MM.1S (cell line): ENCODE results near the gene KRTAP21-3.

Source experiments
- DNase-seq: peaks from one replicate; pipeline ENCODE4 v3.0.0-alpha.2; 2015
- H2AFZ ChIP-seq: fragments of 300-600 bp; sonication (generic); 2 replicates; pipeline ENCODE4 v1.6.0; 2016; ENCODE audit warnings: antibody characterized with exemption, low read length
- H3F3A ChIP-seq: fragments of 300-600 bp; sonication (generic); 2 replicates; pipeline ENCODE4 v1.6.1; 2016; ENCODE audit warnings: mild to moderate bottlenecking, antibody characterized with exemption, low read length, moderate library complexity, mixed read lengths; ENCODE audit not compliant: insufficient read depth
- H3K27ac ChIP-seq: fragments of 300-600 bp; sonication (generic); 2 replicates; pipeline ENCODE4 v1.5.1; 2016; ENCODE audit warnings: mild to moderate bottlenecking, low read length
- H3K27me3 ChIP-seq: fragments of 300-600 bp; sonication (generic); replicated peaks from 2 replicates; pipeline ENCODE4 v1.6.0; 2016; ENCODE audit warnings: low read length; ENCODE audit not compliant: insufficient read depth
- H3K36me3 ChIP-seq: fragments of 300-600 bp; sonication (generic); replicated peaks from 2 replicates; pipeline ENCODE4 v1.6.1; 2016; ENCODE audit warnings: mild to moderate bottlenecking, low read length, mixed read lengths; ENCODE audit not compliant: insufficient read depth
- H3K4me1 ChIP-seq: fragments of 300-600 bp; sonication (generic); 2 replicates; pipeline ENCODE4 v1.6.1; 2016; ENCODE audit warnings: low read length, mixed read lengths
- H3K4me2 ChIP-seq: fragments of 300-600 bp; sonication (generic); 2 replicates; pipeline ENCODE4 v1.6.0; 2016; ENCODE audit warnings: low read depth, low read length
- H3K4me3 ChIP-seq: fragments of 300-600 bp; sonication (generic); 2 replicates; pipeline ENCODE4 v1.5.1; 2016; ENCODE audit warnings: low read length, mixed read lengths
- H3K79me2 ChIP-seq: fragments of 300-600 bp; sonication (generic); 2 replicates; pipeline ENCODE4 v1.6.1; 2016; ENCODE audit warnings: mixed run types, low read length, mixed read lengths
- H3K9ac ChIP-seq: fragments of 300-600 bp; sonication (generic); 2 replicates; pipeline ENCODE4 v1.6.1; 2016; ENCODE audit warnings: low read length, mixed read lengths
- H3K9me2 ChIP-seq: fragments of 300-600 bp; sonication (generic); replicated peaks from 2 replicates; pipeline ENCODE4 v1.6.1; 2016; ENCODE audit warnings: mild to moderate bottlenecking, low read length, mixed read lengths; ENCODE audit not compliant: insufficient read depth
- H3K9me3 ChIP-seq: fragments of 300-600 bp; sonication (generic); replicated peaks from 2 replicates; pipeline ENCODE4 v1.6.1; 2016; ENCODE audit warnings: mild to moderate bottlenecking, low read length, mixed read lengths; ENCODE audit not compliant: insufficient read depth
- H4K20me1 ChIP-seq: fragments of 300-600 bp; sonication (generic); 2 replicates; pipeline ENCODE4 v1.6.1; 2016; ENCODE audit warnings: mild to moderate bottlenecking, low read length, moderate library complexity, mixed read lengths; ENCODE audit not compliant: insufficient read depth
- EZH2 ChIP-seq: fragments of 300-600 bp; sonication (generic); optimal IDR thresholded peaks from 2 replicates; pipeline ENCODE3; 2017; ENCODE audit warnings: low read depth, mild to moderate bottlenecking, antibody characterized with exemption, low read length, mixed read lengths
- EZH2phosphoT487 ChIP-seq: fragments of 300-600 bp; sonication (generic); IDR thresholded peaks from 2 replicates; pipeline ENCODE4 v1.6.1; 2018; ENCODE audit warnings: antibody characterized with exemption, low read length
- TF ChIP-seq, protein P1 (sequence below): fragments of 300-600 bp; sonication (generic); IDR thresholded peaks from 2 replicates; pipeline ENCODE4 v1.5.1; 2016; ENCODE audit warnings: antibody characterized with exemption, low read length, mixed read lengths

The KRTAP21-3 gene

GRCh38 chr21:30674312-30674711 is 44.3 kb downstream of the KRTAP21-3 start:
- Histone ChIP-seq H3K27me3 (no peaks in the 10 kb centered on the region), H4K20me1 (no peaks in the 10 kb centered on the region), H3K9me3 (no peaks in the 10 kb centered on the region), H2AFZ (no peak overlapping the region), H3F3A (no peaks in the 10 kb centered on the region), H3K36me3 (no peaks in the 10 kb centered on the region), H3K79me2 (no peaks in the 10 kb centered on the region), H3K9ac (no peak overlapping the region), H3K4me2 (no peak overlapping the region), H3K27ac (no peak overlapping the region), H3K4me1 (no peaks in the 10 kb centered on the region), H3K4me3 (no peak overlapping the region), H3K9me2 (no peaks in the 10 kb centered on the region)
- TF ChIP-seq, protein P1, sequence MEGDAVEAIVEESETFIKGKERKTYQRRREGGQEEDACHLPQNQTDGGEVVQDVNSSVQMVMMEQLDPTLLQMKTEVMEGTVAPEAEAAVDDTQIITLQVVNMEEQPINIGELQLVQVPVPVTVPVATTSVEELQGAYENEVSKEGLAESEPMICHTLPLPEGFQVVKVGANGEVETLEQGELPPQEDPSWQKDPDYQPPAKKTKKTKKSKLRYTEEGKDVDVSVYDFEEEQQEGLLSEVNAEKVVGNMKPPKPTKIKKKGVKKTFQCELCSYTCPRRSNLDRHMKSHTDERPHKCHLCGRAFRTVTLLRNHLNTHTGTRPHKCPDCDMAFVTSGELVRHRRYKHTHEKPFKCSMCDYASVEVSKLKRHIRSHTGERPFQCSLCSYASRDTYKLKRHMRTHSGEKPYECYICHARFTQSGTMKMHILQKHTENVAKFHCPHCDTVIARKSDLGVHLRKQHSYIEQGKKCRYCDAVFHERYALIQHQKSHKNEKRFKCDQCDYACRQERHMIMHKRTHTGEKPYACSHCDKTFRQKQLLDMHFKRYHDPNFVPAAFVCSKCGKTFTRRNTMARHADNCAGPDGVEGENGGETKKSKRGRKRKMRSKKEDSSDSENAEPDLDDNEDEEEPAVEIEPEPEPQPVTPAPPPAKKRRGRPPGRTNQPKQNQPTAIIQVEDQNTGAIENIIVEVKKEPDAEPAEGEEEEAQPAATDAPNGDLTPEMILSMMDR, result no peak
- TF ChIP-seq EZH2 (no peak), EZH2phosphoT487 (no peak)
- no peak for DNase-seq

DNA sequence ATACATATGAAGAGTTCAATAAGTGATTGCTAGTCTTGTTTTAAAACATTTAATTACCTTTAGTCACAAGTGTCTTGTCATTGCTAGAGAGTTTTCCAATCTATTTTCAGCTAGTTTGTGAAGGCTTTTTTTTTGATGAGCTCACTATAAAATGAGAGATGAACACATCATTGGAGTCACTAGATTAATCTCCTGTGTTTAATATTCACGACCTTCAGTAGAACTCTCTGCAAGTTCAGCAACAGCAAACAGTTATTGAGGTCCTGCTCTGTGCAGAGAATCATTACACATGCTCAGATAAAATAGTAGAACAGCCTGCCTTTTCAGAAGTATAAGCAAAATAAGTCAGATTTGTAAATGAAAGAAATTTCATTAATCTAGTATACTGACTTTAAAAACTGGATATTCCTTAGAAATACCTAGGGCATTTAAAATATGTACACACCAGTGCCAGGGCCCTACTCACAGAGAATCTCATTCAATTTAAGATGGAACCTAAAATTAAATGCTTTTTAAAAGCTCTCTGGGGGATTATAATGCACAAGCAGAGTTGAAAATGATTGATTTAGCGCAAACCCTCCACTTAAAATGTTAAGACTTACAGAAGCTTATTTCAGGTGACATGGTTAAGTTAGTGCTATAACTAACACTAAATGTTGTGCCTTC is 45.5 kb downstream of the KRTAP21-3 start:
- no peaks in the 10 kb centered on the region for H4K20me1 ChIP-seq
- H3K4me2 ChIP-seq, result no peak overlapping the region
- H3K9me2 ChIP-seq, result no peaks in the 10 kb centered on the region
- no peaks in the 10 kb centered on the region for H3K4me1 ChIP-seq
- no peaks in the 10 kb centered on the region for H3K79me2 ChIP-seq
- H3K27ac ChIP-seq, result no peak overlapping the region
- no peak for DNase-seq
- H2AFZ ChIP-seq, result no peak overlapping the region
- H3K27me3 ChIP-seq, result no peaks in the 10 kb centered on the region
- no peak overlapping the region for H3K4me3 ChIP-seq
- H3K9me3 ChIP-seq, result no peaks in the 10 kb centered on the region
- H3K36me3 ChIP-seq, result no peaks in the 10 kb centered on the region
- TF ChIP-seq, protein P1, result no peak
- TF ChIP-seq EZH2phosphoT487 (no peak), EZH2 (no peak)
- no peak overlapping the region for H3K9ac ChIP-seq
- H3F3A ChIP-seq, result no peaks in the 10 kb centered on the region

DNA sequence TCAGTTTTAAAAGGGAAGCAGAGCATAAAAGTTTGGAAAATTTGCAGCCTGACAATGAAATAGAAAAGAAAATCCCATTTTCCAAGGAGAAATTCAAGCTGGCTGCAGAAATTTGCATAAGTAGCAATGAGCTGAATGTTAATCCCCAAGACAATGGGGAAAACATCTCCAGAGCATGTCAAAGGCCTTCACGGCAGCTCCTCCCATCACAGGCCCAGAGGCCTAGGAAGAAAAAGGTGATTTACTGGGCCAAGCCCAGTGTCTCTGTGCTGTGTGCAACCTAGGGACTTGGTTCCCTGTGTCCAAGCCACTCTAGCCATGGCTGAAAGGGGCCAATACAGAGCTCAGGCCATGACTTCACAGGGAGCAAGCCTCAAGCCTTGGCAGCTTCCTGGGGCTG is 49.8 kb downstream of the KRTAP21-3 start:
- no peaks in the 10 kb centered on the region for H3K36me3 ChIP-seq
- no peak for DNase-seq
- H3F3A ChIP-seq, result no peaks in the 10 kb centered on the region
- H3K4me1 ChIP-seq, result no peaks in the 10 kb centered on the region
- no peaks in the 10 kb centered on the region for H4K20me1 ChIP-seq
- no peak overlapping the region for H3K4me2 ChIP-seq
- H3K27me3 ChIP-seq, result no peaks in the 10 kb centered on the region
- H3K27ac ChIP-seq, result no peak overlapping the region
- H3K4me3 ChIP-seq, result no peak overlapping the region
- H3K9ac ChIP-seq, result no peak overlapping the region
- H3K79me2 ChIP-seq, result no peaks in the 10 kb centered on the region
- no peak overlapping the region for H2AFZ ChIP-seq
- no peaks in the 10 kb centered on the region for H3K9me2 ChIP-seq
- no peaks in the 10 kb centered on the region for H3K9me3 ChIP-seq
- TF ChIP-seq, protein P1, result no peak
- TF ChIP-seq EZH2phosphoT487 (no peak), EZH2 (no peak)
